HEK293T (cell line): ENCODE results near the gene TPR.

Source experiments
- CTCF ChIA-PET: fragments of 350-600 bp; formaldehyde crosslinking; extraction: SDS; loops from one replicate; lab custom pipeline; 2021; ENCODE audit warnings: antibody characterized with exemption, inconsistent platforms; lab: Yijun Ruan, JAX
- POLR2A ChIA-PET: fragments of 350-600 bp; formaldehyde crosslinking; extraction: SDS; loops from one replicate; lab custom pipeline; 2020; ENCODE audit warnings: antibody characterized with exemption, inconsistent platforms; lab: Yijun Ruan, JAX
- DNase-seq: peaks from one replicate; pipeline ENCODE4 v3.0.0; 2012; ENCODE audit warnings: mixed read lengths; ENCODE audit errors: extremely low spot score
- ARNT ChIP-seq: fragments of 450-650 bp; IDR thresholded peaks from 2 replicates; pipeline ENCODE4 v1.6.1; 2017; ENCODE audit warnings: mild to moderate bottlenecking
- BHLHE40 ChIP-seq: fragments of 450-650 bp; IDR thresholded peaks from 2 replicates; pipeline ENCODE4 v1.6.1; 2016; ENCODE audit warnings: mild to moderate bottlenecking, moderate library complexity, borderline replicate concordance
- CTBP1 ChIP-seq: fragments of 450-650 bp; IDR thresholded peaks from 2 replicates; pipeline ENCODE4 v1.6.1; 2016; ENCODE audit warnings: borderline replicate concordance
- ELF4 ChIP-seq: fragments of 450-650 bp; IDR thresholded peaks from 2 replicates; pipeline ENCODE4 v1.6.1; 2017; ENCODE audit warnings: antibody characterized with exemption
- FOXA1 ChIP-seq: fragments of 450-650 bp; IDR thresholded peaks from 2 replicates; pipeline ENCODE4 v1.6.1; 2016; ENCODE audit warnings: mild to moderate bottlenecking
- FOXK2 ChIP-seq: fragments of 450-650 bp; IDR thresholded peaks from 2 replicates; pipeline ENCODE4 v1.6.1; 2016; ENCODE audit warnings: mild to moderate bottlenecking
- FOXM1 ChIP-seq: fragments of 450-650 bp; IDR thresholded peaks from 2 replicates; pipeline ENCODE4 v1.6.1; 2017; ENCODE audit warnings: mild to moderate bottlenecking, borderline replicate concordance
- HDGF ChIP-seq: fragments of 450-650 bp; IDR thresholded peaks from 2 replicates; pipeline ENCODE4 v1.6.1; 2017; ENCODE audit warnings: antibody characterized with exemption, borderline replicate concordance
- L3MBTL2 ChIP-seq: fragments of 450-650 bp; conservative IDR thresholded peaks from 2 replicates; pipeline ENCODE4 v1.6.1; 2016; ENCODE audit warnings: mild to moderate bottlenecking
- LEF1 ChIP-seq: fragments of 450-650 bp; IDR thresholded peaks from 2 replicates; pipeline ENCODE4 v1.6.1; 2017; ENCODE audit warnings: mild to moderate bottlenecking, borderline replicate concordance
- NFRKB ChIP-seq: fragments of 450-650 bp; IDR thresholded peaks from 2 replicates; pipeline ENCODE4 v1.6.1; 2016; ENCODE audit warnings: mild to moderate bottlenecking, moderate library complexity
- PKNOX1 ChIP-seq: fragments of 450-650 bp; IDR thresholded peaks from 2 replicates; pipeline ENCODE4 v1.6.1; 2016
- SP1 ChIP-seq: fragments of 450-650 bp; IDR thresholded peaks from 2 replicates; pipeline ENCODE4 v1.6.1; 2017
- SUZ12 ChIP-seq: fragments of 450-650 bp; IDR thresholded peaks from 2 replicates; pipeline ENCODE4 v1.6.1; 2016; ENCODE audit warnings: mild to moderate bottlenecking
- TARDBP ChIP-seq: fragments of 450-650 bp; IDR thresholded peaks from 2 replicates; pipeline ENCODE4 v1.6.1; 2016
- ZNF384 ChIP-seq: fragments of 450-650 bp; IDR thresholded peaks from 2 replicates; pipeline ENCODE4 v1.6.1; 2016

The TPR gene

GRCh38 chr1:186304982-186305949 lies 69.8 kb downstream of the TPR start:
- CTCF ChIA-PET = no interaction called here
- POLR2A ChIA-PET = no interaction called here
- peak; percentile 57 for DNase-seq
- no peak for TF ChIP-seq HDGF
- TF ChIP-seq FOXK2 = no peak
- TF ChIP-seq LEF1 = no peak
- TF ChIP-seq CTBP1 = 0 out of 2 replicates have a peak, but pooled peaks have one; percentile 22
- no peak for TF ChIP-seq BHLHE40
- TF ChIP-seq ZNF384 = no peak
- TF ChIP-seq FOXA1 = no peak
- TF ChIP-seq L3MBTL2 = no peak
- no peak for TF ChIP-seq FOXM1
- peak; percentile 66 for TF ChIP-seq PKNOX1
- TF ChIP-seq SUZ12 = no peak
- TF ChIP-seq NFRKB = no peak
- no peak for TF ChIP-seq ELF4
- TF ChIP-seq TARDBP = no peak

- DNase-seq = no peak
- ChIA-PET CTCF (interaction anchor here (1.0 kb wide), 1 partner anchor 17 kb away, joined by 3 read pairs; no protein-coding TSS in a partner anchor), POLR2A (no interaction called here)
- TF ChIP-seq CTBP1 (no peak), ZNF384 (no peak), FOXK2 (no peak)
Measured at GRCh38 chr1:186303911-186304310, 71.1 kb downstream of the TPR start.

GRCh38 chr1:186302381-186302920 lies 72.6 kb downstream of the TPR start:
- ChIA-PET CTCF (no interaction called here), POLR2A (no interaction called here)
- TF ChIP-seq LEF1 = no peak
- TF ChIP-seq BHLHE40 = no peak
- TF ChIP-seq ELF4 = no peak
- no peak for TF ChIP-seq CTBP1
- TF ChIP-seq SUZ12 = no peak
- no peak for TF ChIP-seq ZNF384
- TF ChIP-seq FOXM1 = no peak
- TF ChIP-seq L3MBTL2 = no peak
- no peak for TF ChIP-seq TARDBP
- no peak for TF ChIP-seq HDGF
- no peak for TF ChIP-seq SP1
- TF ChIP-seq ARNT = no peak
- no peak for TF ChIP-seq NFRKB
- no peak for TF ChIP-seq PKNOX1
- TF ChIP-seq FOXK2 = no peak
- no peak for TF ChIP-seq FOXA1
- DNase-seq = no peak

GRCh38 chr1:186301448-186301847 lies 73.6 kb downstream of the TPR start:
- POLR2A ChIA-PET = no interaction called here
- no peak for DNase-seq
- TF ChIP-seq NFRKB = no peak
- no peak for TF ChIP-seq FOXM1
- no peak for TF ChIP-seq LEF1
- no peak for TF ChIP-seq PKNOX1
- TF ChIP-seq SUZ12 = no peak
- TF ChIP-seq SP1 = no peak
- no peak for TF ChIP-seq CTBP1
- no peak for TF ChIP-seq HDGF
- no peak for TF ChIP-seq TARDBP
- TF ChIP-seq FOXK2 = no peak
- no peak for TF ChIP-seq ZNF384
- no peak for TF ChIP-seq BHLHE40
- no peak for TF ChIP-seq ARNT
- no peak for TF ChIP-seq FOXA1
- TF ChIP-seq ELF4 = no peak
- TF ChIP-seq L3MBTL2 = no peak
- CTCF ChIA-PET = no interaction called here

- no peak for DNase-seq
- ChIA-PET CTCF (interaction anchor here (0.9 kb wide), 1 partner anchor 75 kb away, joined by 3 read pairs; the partner anchor contains the start of gene TPR), POLR2A (no interaction called here)
- TF ChIP-seq LEF1 (no peak), FOXA1 (no peak), TARDBP (no peak), FOXM1 (no peak), FOXK2 (no peak)
Measured at GRCh38 chr1:186300056-186300455, 75.0 kb downstream of the TPR start.

GRCh38 chr1:186299570-186299969 lies 75.5 kb downstream of the TPR start:
- CTCF ChIA-PET = interaction anchor here (0.9 kb wide), 1 partner anchor 76 kb away, joined by 3 read pairs; the partner anchor contains the start of gene TPR
- POLR2A ChIA-PET = no interaction called here
- DNase-seq = no peak
- TF ChIP-seq FOXK2 = no peak
- TF ChIP-seq LEF1 = no peak
- TF ChIP-seq L3MBTL2 = no peak
- TF ChIP-seq SP1 = no peak
